C4-2B (cell line): ENCODE results near the gene VPS8.

Experiments used
- H3K27ac ChIP-seq: fragments of 450-650 bp; 2 replicates; pipeline ENCODE4 v1.5.1; 2017
- ZFX ChIP-seq: fragments of 450-650 bp; IDR thresholded peaks from 2 replicates; pipeline ENCODE4 v1.6.1; 2017
- TF ChIP-seq, protein P1 (sequence below): fragments of 450-650 bp; conservative IDR thresholded peaks from 2 replicates; pipeline ENCODE4 v1.5.1; 2017; ENCODE audit warnings: mild to moderate bottlenecking

VPS8 gene

DNA sequence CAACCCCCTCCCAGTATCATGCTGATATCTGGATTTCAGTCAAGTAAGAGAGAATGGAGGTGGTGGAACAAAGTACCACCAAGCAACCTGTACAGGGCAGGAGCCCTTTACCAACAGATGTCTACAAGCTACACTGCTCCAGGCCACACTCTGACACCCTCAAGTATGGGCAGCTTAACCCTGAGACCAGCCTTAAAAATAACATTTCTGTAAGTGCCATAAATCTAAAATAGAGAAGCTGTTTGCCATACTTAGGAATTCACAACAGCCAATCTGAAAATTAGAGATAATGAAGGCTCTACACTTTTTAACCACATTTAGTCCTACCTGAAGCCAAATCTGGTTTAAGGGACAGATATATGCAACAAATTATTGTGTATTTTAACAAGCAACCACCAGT lies 281.1 kb downstream of the VPS8 start:
- no peak overlapping the region for H3K27ac ChIP-seq
- TF ChIP-seq, protein P1, sequence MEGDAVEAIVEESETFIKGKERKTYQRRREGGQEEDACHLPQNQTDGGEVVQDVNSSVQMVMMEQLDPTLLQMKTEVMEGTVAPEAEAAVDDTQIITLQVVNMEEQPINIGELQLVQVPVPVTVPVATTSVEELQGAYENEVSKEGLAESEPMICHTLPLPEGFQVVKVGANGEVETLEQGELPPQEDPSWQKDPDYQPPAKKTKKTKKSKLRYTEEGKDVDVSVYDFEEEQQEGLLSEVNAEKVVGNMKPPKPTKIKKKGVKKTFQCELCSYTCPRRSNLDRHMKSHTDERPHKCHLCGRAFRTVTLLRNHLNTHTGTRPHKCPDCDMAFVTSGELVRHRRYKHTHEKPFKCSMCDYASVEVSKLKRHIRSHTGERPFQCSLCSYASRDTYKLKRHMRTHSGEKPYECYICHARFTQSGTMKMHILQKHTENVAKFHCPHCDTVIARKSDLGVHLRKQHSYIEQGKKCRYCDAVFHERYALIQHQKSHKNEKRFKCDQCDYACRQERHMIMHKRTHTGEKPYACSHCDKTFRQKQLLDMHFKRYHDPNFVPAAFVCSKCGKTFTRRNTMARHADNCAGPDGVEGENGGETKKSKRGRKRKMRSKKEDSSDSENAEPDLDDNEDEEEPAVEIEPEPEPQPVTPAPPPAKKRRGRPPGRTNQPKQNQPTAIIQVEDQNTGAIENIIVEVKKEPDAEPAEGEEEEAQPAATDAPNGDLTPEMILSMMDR, result no peak
- no peak for TF ChIP-seq ZFX

- H3K27ac ChIP-seq, result no peak overlapping the region
- no peak for TF ChIP-seq ZFX
- TF ChIP-seq, protein P1, result no peak
Measured at GRCh38 chr3:185094697-185095096, 282.7 kb downstream of the VPS8 start.
